Measurements from ENCODE around the gene CEP290.

GRCh38 chr12:88144037-88144436 lies 2.1 kb upstream of the CEP290 start:
- TF ChIP-seq POLR2AphosphoS5 (IDR thresholded peaks at IDR 0.05; ENCODE audit: insufficient read depth, low read depth, low read length), result no peak
- no peak for TF ChIP-seq POLR2A (IDR thresholded peaks at IDR 0.05; ENCODE audit: low read depth, low read length)
- TF ChIP-seq CTCF (IDR thresholded peaks at IDR 0.05; ENCODE audit: extremely low read depth in 1 of 2, insufficient read depth in 1 of 2, low read depth in 1 of 2, low read length in 2 of 2), result no peak
- no peak for TF ChIP-seq MAX (IDR thresholded peaks at IDR 0.05; ENCODE audit: insufficient read depth, insufficient read length)

All from endothelial cell of umbilical vein (primary cell).